ENCODE results near the gene PLCD1. TPM values are rescaled to one million over a fixed set of nuclear protein-coding genes. Genes with fewer than 3 reads are reported as not detected.

Gene PLCD1
- total and polyA plus RNA-seq, 12 donors: 6.3 to 20.0 (median 10.6) TPM

DNA sequence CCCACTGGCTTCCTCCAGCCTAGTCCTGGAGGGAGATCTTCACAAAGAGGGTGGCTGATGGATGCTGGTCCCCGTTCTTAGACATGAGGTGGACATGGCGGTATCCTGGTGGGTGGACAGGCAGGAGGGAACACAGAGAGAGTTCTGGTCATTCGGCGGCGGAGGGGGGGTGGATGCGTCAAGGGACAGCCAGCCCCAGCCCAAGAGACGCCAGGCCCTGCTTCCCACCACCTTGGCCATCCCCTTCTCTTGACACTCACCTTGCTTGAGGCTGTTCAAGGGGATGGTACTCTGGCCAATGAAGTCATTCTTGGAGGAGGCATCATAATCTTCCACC, 21.7 kb downstream of the PLCD1 start:
- Histone ChIP-seq H3K4me3 (no peak overlapping the region), H3K4me1 (peaks cover 0 to 23% (median 6%) of the 10 kb centered on the region in 9 donors), H3K36me3 (peaks cover 0 to 65% (median 13%) of the 10 kb centered on the region in 9 donors), H3K9me3 (no peaks in the 10 kb centered on the region), H3K27ac (no peak overlapping the region), H3K27me3 (no peaks in the 10 kb centered on the region)
- TF ChIP-seq CTCF (IDR thresholded peaks at IDR 0.05): no peak
- DNase-seq: no peak
- intact Hi-C loops (cut with DNase I): loop anchor here in 3 of 10 donors (10.0 kb wide), 3 partner anchors 467 to 647 kb away; no protein-coding TSS in a partner anchor
- WGBS, 2 donors: 95 to 97% methylated on average over 7 of the region's 7 CpGs
- no peak for ATAC-seq

DNA sequence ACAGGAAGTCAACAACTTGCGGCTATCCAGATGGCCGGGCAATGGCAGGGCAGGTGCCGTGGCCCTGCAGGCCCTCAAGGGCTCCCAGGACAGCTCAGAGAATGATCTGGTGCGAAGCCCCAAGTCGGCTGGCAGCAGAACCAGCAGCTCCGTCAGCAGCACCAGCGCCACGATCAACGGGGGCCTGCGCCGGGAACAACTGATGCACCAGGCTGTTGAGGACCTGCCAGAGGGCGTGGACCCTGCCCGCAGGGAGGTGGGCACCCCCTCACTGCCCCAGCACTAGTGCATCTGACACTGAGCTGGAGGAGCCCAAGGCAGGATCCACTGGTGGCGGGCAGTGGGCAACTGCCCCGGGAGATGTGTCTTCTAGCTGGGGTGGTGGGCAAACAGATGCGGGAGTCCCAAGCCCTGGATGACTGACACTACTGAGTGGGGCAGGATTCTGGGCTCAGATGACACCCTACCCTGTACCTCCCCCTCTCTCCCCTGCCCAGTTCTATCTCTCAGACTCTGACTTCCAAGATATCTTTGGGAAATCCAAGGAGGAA, 22.9 kb downstream of the PLCD1 start:
- DNase-seq (no peak), ATAC-seq (no peak)

GRCh38 chr3:38006031-38006430, 23.4 kb downstream of the PLCD1 start:
- no peak for TF ChIP-seq CTCF (IDR thresholded peaks at IDR 0.05)
- Histone ChIP-seq H3K27me3 (no peaks in the 10 kb centered on the region), H3K27ac (peak overlapping the region in 8 of 10 donors; percentile 34 to 83 (median 58)), H3K4me1 (peaks cover 0 to 24% (median 6%) of the 10 kb centered on the region in 9 donors), H3K9me3 (no peaks in the 10 kb centered on the region), H3K4me3 (peak overlapping the region in 2 of 10 donors; percentile 38 to 51), H3K36me3 (peaks cover 0 to 69% (median 8%) of the 10 kb centered on the region in 9 donors)
- 90 to 93% methylated on average over 5 of the region's 5 CpGs for WGBS, 2 donors
- intact Hi-C loops (cut with DNase I): loop anchor here in 3 of 10 donors (10.0 kb wide), 3 partner anchors 469 to 649 kb away; no protein-coding TSS in a partner anchor
- ATAC-seq: no peak
- DNase-seq: no peak

More for the DNA sequence above, 22.9 kb downstream of the PLCD1 start:
- TF ChIP-seq CTCF (IDR thresholded peaks at IDR 0.05): no peak
- intact Hi-C loops (cut with DNase I): loop anchor here in 3 of 10 donors (10.0 kb wide), 3 partner anchors 468 to 648 kb away; no protein-coding TSS in a partner anchor
- Histone ChIP-seq H3K4me1 (peaks cover 0 to 24% (median 6%) of the 10 kb centered on the region in 9 donors), H3K4me3 (no peak overlapping the region), H3K27me3 (no peaks in the 10 kb centered on the region), H3K36me3 (peaks cover 0 to 69% (median 13%) of the 10 kb centered on the region in 9 donors), H3K27ac (peak overlapping the region in 5 of 10 donors; percentile 34 to 83 (median 58)), H3K9me3 (no peaks in the 10 kb centered on the region)
- WGBS, 2 donors: 94 to 96% methylated on average over 16 of the region's 16 CpGs

DNA sequence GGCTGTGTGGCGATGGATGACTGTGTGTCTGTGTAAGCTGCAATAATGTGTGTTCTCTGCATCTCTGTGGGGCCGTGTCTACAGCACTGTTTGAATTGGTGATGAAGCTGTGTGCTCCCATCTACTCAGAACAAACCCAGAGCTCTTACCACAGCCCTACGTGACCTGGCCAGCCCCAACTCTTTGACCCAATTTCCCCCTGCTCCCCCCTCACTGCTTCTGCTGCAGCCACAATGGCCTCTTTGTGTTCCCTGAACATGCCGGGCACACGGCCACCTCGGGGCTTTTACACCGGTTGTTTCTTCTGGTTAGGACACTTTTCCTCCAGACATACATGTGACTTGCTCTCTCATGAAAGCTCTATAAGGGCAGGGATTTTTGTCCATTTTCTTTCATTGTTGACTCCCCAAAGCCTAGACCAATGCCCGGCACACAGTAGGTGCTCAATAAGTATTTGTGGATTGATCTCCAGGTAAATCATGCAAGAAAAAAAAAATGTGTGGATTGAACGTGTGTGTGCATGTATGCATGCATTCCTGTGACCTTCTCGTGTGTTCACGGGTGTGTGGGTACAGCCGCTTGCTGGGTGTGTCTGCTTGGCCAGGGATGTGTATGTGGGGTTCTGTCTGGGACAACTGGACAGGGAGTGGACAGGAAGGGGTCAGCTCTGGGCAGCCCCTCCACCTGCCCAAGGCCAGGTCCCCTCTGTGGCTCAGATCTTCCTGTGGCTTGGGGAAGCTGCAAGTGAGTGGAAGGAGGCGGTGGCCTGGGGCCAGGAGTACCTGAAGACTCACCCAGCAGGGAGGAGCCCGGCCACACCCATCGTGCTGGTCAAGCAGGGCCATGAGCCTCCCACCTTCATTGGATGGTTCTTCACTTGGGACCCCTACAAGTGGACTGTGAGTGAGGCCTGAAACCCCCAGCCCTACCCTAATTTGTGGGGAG, 24.1 kb downstream of the PLCD1 start:
- no peak for TF ChIP-seq CTCF (IDR thresholded peaks at IDR 0.05)
- Histone ChIP-seq H3K27me3 (no peaks in the 10 kb centered on the region), H3K4me3 (peak overlapping the region in 6 of 10 donors; percentile 17 to 51 (median 42)), H3K27ac (peak overlapping the region in 9 of 10 donors; percentile 2 to 83 (median 58)), H3K9me3 (no peaks in the 10 kb centered on the region), H3K36me3 (peaks cover 0 to 64% (median 7%) of the 10 kb centered on the region in 9 donors), H3K4me1 (peaks cover 0 to 24% (median 6%) of the 10 kb centered on the region in 9 donors)
- DNase-seq (peak; percentile 62 to 70), ATAC-seq (peak; percentile 9 to 60 (median 36))
- intact Hi-C loops (cut with DNase I): loop anchor here in 3 of 10 donors (10.0 kb wide), 3 partner anchors 469 to 649 kb away; no protein-coding TSS in a partner anchor
- WGBS, 2 donors: 77 to 78% methylated on average over 15 of the region's 15 CpGs

All from heart right ventricle (tissue), 16 donors.